HG02870 (cell line): ENCODE data around the gene TMEFF1.
"Not testable (repeated sequence)": the region's sequence is repeated elsewhere in the genome, so short reads cannot be mapped to it uniquely, and the experiment has no call there.

Source experiments
- ATAC-seq: cut with Tn5 transposase; IDR thresholded peaks from one replicate; pipeline ENCODE4 v1.9.1; 2021; ENCODE audit warnings: mild to moderate bottlenecking, moderate library complexity; ENCODE audit not compliant: unreplicated experiment

TMEFF1 gene, protein sequence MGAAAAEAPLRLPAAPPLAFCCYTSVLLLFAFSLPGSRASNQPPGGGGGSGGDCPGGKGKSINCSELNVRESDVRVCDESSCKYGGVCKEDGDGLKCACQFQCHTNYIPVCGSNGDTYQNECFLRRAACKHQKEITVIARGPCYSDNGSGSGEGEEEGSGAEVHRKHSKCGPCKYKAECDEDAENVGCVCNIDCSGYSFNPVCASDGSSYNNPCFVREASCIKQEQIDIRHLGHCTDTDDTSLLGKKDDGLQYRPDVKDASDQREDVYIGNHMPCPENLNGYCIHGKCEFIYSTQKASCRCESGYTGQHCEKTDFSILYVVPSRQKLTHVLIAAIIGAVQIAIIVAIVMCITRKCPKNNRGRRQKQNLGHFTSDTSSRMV

GRCh38 chr9:100472788-100473275 lies at the start of gene TMEFF1:
Gene TMEFF1 (plus strand): TSS chr9:100473149. CDS start chr9:100473545, 396 bp downstream.
- peak; percentile 50 for ATAC-seq

- ATAC-seq = no peak
These were observed 47.2 kb upstream of the TMEFF1 start for GRCh38 chr9:100425758-100426157.

DNA sequence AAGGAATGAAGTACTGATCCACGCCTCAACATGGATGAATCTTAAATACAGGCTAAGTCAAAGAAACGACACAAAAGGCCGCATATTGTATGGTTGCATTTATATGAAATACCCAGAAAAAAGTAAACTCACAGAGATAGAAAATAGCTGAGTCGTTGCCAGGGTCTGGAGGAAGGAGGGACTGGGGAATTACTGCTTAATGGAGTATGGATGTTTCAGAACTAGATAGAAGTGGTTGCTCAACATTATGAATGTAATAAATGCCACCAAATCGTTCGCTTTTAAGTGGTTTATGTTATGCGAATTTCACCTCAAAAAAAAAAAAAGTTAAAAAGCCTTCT lies 46.8 kb upstream of the TMEFF1 start:
- no peak for ATAC-seq

GRCh38 chr9:100426530-100427365 lies 46.2 kb upstream of the TMEFF1 start, which contains the start of gene MSANTD3:
Gene MSANTD3 (plus strand): TSS chr9:100427143. CDS start chr9:100441939, 14,796 bp downstream.
- ATAC-seq = peak; percentile 65

GRCh38 chr9:100427366-100428263 lies 45.3 kb upstream of the TMEFF1 start:
- ATAC-seq = peak; percentile 43

DNA sequence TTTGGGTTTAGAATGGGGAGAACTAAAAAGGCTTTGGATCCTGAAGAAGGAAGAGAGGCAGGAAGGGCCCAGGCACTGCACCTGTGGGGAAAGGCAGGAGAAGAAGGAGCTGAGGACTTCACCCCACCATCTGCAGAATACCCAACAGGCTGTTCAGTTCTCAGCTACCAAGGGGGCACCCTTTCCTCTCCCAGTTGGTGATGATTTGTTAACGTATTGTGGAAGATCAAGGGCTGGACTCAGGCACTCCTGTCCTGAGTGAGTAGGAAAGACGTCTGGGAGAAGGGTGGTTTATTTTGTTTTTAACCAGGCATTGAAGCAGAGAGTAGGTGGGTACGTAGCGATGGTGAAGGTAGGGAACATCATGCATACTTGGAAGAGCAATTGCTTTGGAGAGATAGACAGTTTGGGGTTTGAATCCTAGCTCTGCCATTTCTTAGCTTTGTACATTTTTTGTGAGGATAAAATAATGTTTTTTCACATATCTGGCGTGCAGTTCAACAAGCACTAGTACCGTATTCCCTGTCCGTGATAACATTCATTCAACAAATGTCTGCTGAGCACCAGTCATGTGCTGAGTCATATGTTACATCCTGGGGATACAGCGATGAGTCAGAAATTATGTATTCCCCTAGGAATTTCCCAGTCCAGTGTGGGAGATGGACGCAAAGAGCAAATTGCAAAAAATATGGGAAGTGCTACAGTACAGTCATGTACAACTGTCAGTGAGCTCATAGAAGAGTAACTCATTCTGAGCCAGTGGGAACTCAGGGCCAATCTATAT lies 43.9 kb upstream of the TMEFF1 start:
- no peak for ATAC-seq

DNA sequence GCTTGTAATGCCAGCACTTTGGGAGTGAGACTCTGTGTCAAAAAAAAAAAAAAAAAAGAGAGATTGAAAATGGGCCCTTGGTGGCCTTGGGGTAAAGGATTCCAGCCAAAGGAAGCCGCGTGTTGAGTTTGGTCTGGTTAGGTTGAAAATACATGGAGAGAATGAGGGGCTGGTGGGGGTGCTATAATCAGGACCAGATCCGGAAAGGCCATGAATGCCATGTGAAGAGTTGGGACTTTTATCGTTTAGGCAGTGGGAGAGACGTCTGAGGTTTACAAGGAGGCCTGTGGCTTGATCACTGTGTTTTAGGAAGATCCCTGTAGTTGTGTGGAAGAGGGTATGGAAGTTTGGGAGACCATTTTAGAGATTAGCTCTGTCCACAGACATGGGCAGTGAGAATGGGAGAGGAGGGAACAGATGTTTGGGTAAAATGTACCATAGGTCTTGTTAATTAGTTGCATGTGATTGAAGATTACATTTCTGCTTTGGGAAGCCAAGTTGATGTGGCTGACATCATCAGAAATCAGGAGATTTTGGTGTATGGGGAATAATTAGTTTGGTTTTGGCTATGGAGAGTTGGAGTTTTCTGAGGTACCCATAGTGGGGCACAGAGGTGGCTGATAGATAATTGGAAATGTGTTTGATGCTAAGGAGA lies 42.5 kb upstream of the TMEFF1 start:
- ATAC-seq = no peak

DNA sequence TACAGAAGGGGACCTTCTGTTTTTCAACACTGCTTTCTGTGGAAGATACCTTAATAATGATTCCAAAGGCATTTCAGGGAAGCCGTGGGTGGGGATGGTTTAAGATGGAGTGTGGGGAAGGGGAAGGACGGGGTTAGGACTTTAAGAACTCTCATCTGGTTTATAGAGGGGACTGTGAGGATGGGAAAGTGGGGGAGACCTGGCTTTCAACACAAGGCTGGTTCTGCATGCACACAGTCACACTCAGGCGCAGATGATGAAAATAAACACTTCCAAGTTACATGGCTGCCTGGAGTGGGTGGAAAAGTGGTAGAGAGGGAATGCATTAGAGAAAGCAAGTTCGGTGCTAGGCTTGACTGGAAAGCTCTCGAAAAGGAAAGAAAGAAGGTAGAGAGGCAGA lies 41.1 kb upstream of the TMEFF1 start:
- ATAC-seq = no peak

- ATAC-seq = no peak
These were observed 40.2 kb upstream of the TMEFF1 start for GRCh38 chr9:100432736-100433135.

GRCh38 chr9:100436571-100436970 lies 36.4 kb upstream of the TMEFF1 start:
- ATAC-seq = no peak

DNA sequence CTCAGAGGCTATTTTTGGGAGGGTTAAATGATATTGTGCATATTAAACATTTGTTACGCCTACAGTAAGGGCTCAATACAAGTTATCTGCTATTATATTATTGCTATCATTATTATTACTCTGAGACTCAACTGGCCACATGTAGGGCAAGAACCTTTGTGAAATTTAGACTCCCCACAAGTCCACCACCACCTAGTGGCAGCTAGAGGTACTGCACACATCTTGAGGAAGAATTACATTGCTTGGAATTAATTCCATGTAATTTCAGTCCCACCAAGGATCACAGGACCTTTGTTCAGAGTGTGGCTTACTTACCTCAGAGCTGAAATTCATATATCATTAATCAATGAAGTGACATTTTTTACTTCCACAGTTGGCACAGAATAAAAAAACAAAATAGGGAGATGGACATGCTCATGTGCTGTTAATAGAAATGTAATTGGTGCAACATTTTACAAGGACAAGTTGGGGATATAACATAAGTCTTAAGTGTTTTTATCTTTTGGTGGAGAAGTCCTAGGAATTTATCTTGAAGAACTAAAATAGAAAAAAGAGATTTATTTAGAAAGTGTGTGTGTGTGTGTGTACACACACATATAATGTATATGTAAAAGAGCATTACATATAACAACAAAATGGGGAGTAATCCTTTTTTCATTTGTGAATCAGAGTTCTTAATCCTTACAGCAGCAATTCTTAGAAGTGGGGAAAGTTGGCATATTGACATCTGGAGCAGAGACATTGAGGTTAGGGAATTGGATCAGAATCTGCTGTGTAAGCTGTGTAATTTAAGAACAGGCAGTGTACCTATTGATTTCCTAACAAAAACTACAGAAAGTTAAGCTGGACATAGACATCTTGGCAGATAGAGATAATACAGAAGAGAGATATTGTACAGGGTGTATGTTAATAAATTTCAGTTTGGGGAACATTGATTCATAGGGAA lies 34.8 kb upstream of the TMEFF1 start:
- no peak for ATAC-seq

DNA sequence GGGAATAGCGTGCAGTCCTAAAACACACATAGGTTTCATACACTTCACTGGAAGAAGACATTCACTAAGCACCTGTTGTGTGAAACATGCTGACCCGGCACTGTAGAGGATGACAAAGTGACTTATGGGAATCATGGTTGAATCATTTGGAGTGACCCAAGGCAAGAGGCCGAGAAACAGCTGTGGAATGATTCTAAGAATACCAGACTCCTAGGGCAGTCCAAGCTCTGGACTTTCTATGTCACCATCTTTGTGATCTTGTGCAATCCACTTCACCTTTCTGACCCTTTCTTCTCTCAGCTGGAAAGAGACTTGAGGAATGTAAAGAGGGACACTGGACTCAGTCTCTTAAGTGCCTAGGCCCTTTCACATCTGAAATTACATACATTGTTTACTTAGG lies 32.9 kb upstream of the TMEFF1 start:
- ATAC-seq = no peak

DNA sequence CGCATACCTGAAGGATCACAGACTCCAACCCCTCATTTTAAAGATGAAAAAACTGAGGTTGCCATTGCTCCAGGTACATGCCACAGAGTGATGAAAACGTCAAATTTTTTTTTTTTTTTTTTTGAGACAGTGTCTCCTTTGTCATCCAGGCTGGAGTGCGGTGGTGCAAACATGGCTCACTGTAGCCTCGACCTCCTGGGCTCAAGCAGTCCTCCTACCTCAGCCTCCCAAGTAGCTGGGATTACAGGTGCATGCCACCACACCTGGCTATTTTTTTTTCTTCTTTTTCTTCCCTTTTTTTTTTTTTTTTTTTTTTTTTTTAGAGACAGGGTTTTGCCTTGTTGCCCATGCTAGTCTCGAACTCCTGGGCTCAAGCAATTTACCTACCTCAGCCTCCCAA lies 32.5 kb upstream of the TMEFF1 start:
- not testable (repeated sequence) for ATAC-seq

DNA sequence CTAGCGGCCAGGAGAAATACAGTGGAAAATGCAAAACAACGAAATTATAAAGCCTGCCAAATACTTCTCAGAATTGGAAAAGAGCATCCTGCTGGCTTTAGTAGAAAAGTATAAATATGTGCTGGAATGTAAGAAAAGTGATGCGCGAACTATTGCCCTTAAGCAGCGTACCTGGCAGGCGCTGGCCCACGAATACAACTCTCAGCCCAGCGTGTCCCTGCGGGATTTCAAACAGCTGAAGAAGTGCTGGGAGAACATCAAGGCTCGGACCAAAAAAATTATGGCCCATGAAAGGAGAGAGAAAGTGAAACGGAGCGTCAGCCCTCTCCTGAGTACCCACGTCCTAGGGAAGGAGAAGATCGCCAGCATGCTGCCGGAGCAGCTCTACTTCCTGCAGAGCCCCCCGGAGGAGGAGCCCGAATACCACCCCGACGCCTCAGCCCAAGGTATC lies 31.0 kb upstream of the TMEFF1 start:
- ATAC-seq = no peak

DNA sequence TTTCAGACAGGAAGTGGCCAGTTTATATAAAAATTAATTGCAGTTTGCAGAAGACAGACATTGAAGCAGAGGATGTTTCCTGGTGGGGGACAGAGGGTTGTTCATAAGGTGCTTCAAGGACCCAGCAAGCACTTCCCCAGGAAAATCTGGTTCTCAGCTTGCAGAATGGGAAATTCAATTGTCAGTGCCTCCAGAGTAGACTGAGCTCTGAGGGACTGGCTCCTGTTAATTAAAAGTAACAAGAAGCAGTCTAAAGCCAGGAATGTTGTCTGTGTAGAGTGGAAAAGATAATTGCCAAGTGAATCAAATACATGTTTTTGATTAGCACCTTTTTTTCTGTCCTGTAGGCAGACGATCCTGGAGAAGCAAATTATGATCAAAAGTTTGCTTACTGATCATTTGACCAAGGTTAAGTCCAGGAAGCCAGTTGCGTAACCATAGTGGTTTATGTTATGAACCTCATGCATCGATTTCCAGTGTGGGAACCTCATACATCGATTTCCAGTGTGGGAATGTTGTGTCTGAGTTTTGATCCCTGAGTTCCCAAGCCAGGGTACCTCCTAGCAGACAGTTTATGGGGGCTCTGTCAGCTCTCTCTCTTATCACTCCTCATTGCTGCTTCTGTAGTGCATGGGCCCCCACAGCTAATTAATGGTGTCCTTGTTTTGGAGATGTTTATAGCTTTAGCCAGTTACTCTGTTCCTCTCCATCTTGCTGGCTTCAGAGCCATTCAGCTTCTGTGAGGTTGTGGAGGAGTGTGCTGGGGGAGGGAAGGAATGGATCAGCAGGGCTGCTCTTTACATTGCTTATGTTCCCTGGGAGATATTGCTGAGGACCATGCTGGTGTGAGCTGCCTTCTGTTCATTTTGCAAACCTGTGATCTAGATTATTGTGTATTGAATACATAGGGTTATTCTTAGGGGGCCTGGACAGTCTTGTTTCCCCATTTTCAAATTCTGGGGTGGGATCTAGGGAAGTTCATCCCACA lies 28.9 kb upstream of the TMEFF1 start:
- no peak for ATAC-seq

- no peak for ATAC-seq
These were observed 27.6 kb upstream of the TMEFF1 start for GRCh38 chr9:100445161-100445902.
